C4-2B (cell line): ENCODE data around the gene PLBD2.

Experiments used
- CTCF ChIP-seq: fragments of 450-650 bp; conservative IDR thresholded peaks from 2 replicates; pipeline ENCODE4 v1.5.1; 2017; ENCODE audit warnings: mild to moderate bottlenecking
- ZFX ChIP-seq: fragments of 450-650 bp; IDR thresholded peaks from 2 replicates; pipeline ENCODE4 v1.6.1; 2017

DNA sequence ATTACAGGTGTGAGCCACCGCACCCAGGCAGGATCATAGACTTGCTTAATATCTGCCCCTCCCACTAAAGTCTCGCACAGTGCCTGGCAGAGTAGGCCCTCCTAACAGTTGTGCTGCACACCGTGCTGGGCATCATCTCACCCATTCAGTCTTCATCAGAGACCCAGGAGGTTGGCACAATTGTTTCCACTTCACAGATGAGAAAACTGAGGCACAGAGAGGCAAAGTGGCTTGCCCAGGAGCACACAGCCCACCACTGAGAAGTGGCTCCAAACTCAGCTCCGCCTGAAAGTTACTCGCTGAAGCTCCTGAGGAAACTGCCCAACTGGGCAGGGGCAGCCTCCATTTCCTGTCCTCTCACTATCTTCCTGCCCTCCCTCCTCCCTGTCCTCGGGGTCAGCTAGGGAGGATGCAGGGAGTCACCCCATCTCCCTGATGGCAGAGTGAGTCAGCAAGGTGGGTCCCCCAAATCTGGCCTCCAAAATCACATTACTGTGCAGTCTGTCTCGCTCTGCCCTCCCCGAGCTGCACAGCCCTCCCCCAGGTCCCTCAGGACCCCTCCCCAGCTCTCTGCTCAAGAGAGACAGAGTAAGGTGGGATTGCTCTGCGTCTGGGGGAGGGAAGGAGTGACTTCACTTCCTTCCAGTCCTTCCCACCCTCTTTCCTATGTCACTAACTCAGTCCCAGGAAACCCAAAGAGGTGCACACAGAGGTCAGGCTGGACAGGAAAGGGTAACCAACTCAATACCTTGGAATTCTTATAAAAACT is 29.2 kb upstream of the PLBD2 start:
- TF ChIP-seq CTCF (no peak), ZFX (no peak)
